IMR-90 (cell line): ENCODE data around the gene TIFAB. TPM values are rescaled to one million over a fixed set of nuclear protein-coding genes. Genes with fewer than 3 reads are reported as not detected.

Experiments used
- ATAC-seq: fragments of 200-7000 bp; cut with Tn5 transposase; 2 replicates; pipeline ENCODE4 v1.9.1; 2020; ENCODE audit warnings: low read depth, mild to moderate bottlenecking, moderate library complexity
- BruUV-seq: library from RNA; stranded (reverse); fragments of 400-500 nt; replicated peaks from 2 replicates; lab custom pipeline; 2021; lab: Mats Ljungman, UMichigan
- CTCF ChIA-PET: fragments of 300-600 bp; formaldehyde crosslinking; extraction: SDS; loops from one replicate; lab custom pipeline; 2021; ENCODE audit warnings: antibody characterized with exemption; lab: Yijun Ruan, JAX
- POLR2A ChIA-PET: fragments of 300-600 bp; sonication (Branson Sonifier 250); formaldehyde crosslinking; loops from one replicate; lab custom pipeline; 2022; ENCODE audit warnings: antibody characterized with exemption; ENCODE audit not compliant: unreplicated experiment; lab: Charles Lee
- DNase-seq: peaks from one replicate; pipeline ENCODE4 v3.0.0; 2013
- H2AFZ ChIP-seq: replicated peaks from 2 replicates; pipeline ENCODE3; 2013; ENCODE audit warnings: low read length, mild to moderate bottlenecking; ENCODE audit not compliant: poor library complexity
- H2AK5ac ChIP-seq: 2 replicates; pipeline ENCODE4 v1.6.1; 2013; ENCODE audit warnings: low read depth, low read length, inconsistent platforms
- H2AK9ac ChIP-seq: replicated peaks from 2 replicates; pipeline ENCODE3; 2013; ENCODE audit warnings: mild to moderate bottlenecking, low read depth, low read length, moderate library complexity; ENCODE audit not compliant: poor library complexity
- H2BK120ac ChIP-seq: 2 replicates; pipeline ENCODE4 v1.6.1; 2013; ENCODE audit warnings: low read depth, low read length, inconsistent platforms
- H2BK15ac ChIP-seq: 3 replicates; pipeline ENCODE4 v1.6.1; 2013; ENCODE audit warnings: low read depth, low read length, inconsistent platforms
- H2BK20ac ChIP-seq: 2 replicates; pipeline ENCODE4 v1.6.1; 2013; ENCODE audit warnings: low read depth, mild to moderate bottlenecking, inconsistent platforms, low read length, moderate library complexity
- H2BK5ac ChIP-seq: 2 replicates; pipeline ENCODE4 v1.6.1; 2013; ENCODE audit warnings: mild to moderate bottlenecking, low read depth, low read length, inconsistent platforms; ENCODE audit not compliant: poor library complexity, severe bottlenecking
- H3K14ac ChIP-seq: replicated peaks from 2 replicates; pipeline ENCODE4 v1.6.1; 2013; ENCODE audit warnings: low read depth, low read length, inconsistent platforms
- H3K18ac ChIP-seq: 2 replicates; pipeline ENCODE4 v1.6.1; 2013; ENCODE audit warnings: low read depth, low read length, control low read depth
- H3K23ac ChIP-seq: 2 replicates; pipeline ENCODE4 v1.6.1; 2013; ENCODE audit warnings: low read depth, low read length, inconsistent platforms
- H3K27ac ChIP-seq: 2 replicates; pipeline ENCODE4 v1.5.1; 2013; ENCODE audit warnings: mild to moderate bottlenecking, control low read depth, low read length; ENCODE audit not compliant: insufficient read depth
- H3K27me3 ChIP-seq: 2 replicates; pipeline ENCODE4 v1.6.1; 2013; ENCODE audit warnings: low read length; ENCODE audit not compliant: control insufficient read depth, insufficient read depth
- H3K36me3 ChIP-seq: 2 replicates; pipeline ENCODE4 v1.6.1; 2013; ENCODE audit warnings: low read length, mixed read lengths; ENCODE audit not compliant: control insufficient read depth, insufficient read depth
- H3K4ac ChIP-seq: 2 replicates; pipeline ENCODE4 v1.6.1; 2013; ENCODE audit warnings: low read depth, low read length, inconsistent platforms
- H3K4me1 ChIP-seq: 2 replicates; pipeline ENCODE4 v1.6.1; 2013; ENCODE audit warnings: low read length, mixed read lengths; ENCODE audit not compliant: control insufficient read depth, insufficient read depth
- H3K4me2 ChIP-seq: 2 replicates; pipeline ENCODE4 v1.6.1; 2013; ENCODE audit warnings: low read depth, mild to moderate bottlenecking, control low read depth, low read length, moderate library complexity
- H3K4me3 ChIP-seq: 2 replicates; pipeline ENCODE4 v1.5.1; 2013; ENCODE audit warnings: low read depth, mild to moderate bottlenecking, control low read depth, low read length, moderate library complexity; ENCODE audit not compliant: insufficient read depth
- H3K56ac ChIP-seq: 2 replicates; pipeline ENCODE4 v1.6.1; 2013; ENCODE audit warnings: low read length, inconsistent platforms; ENCODE audit not compliant: insufficient read depth; ENCODE audit errors: extremely low read depth
- H3K79me1 ChIP-seq, 2 experiments: 2 replicates each; pipeline ENCODE4 v1.6.1; 2013; ENCODE audit warnings: low read length in 2 of 2, inconsistent platforms in 1 of 2, low read depth in 1 of 2
- H3K9ac ChIP-seq: 2 replicates; pipeline ENCODE4 v1.6.1; 2013; ENCODE audit warnings: low read depth, low read length, control low read depth
- H3K9me1 ChIP-seq: 2 replicates; pipeline ENCODE4 v1.6.1; 2013; ENCODE audit warnings: low read length, inconsistent platforms; ENCODE audit not compliant: insufficient read depth
- H3K9me3 ChIP-seq: 2 replicates; pipeline ENCODE4 v1.6.1; 2013; ENCODE audit warnings: low read length; ENCODE audit not compliant: control insufficient read depth, insufficient read depth
- H4K20me1 ChIP-seq: 2 replicates; pipeline ENCODE4 v1.6.1; 2013; ENCODE audit warnings: low read length, inconsistent platforms; ENCODE audit not compliant: insufficient read depth
- H4K5ac ChIP-seq: 2 replicates; pipeline ENCODE4 v1.6.1; 2013; ENCODE audit warnings: mild to moderate bottlenecking, low read depth, low read length, control low read depth
- H4K8ac ChIP-seq, 2 experiments: 2 replicates each; pipeline ENCODE4 v1.6.1; 2013; ENCODE audit warnings: low read depth in 2 of 2, low read length in 2 of 2, control low read depth in 1 of 2, inconsistent platforms in 1 of 2
- H4K91ac ChIP-seq: 2 replicates; pipeline ENCODE4 v1.6.1; 2013; ENCODE audit warnings: low read depth, low read length, inconsistent platforms; ENCODE audit not compliant: insufficient read depth
- CEBPB ChIP-seq: IDR thresholded peaks from 2 replicates; pipeline ENCODE4 v1.6.1; 2012; ENCODE audit warnings: low read depth, low read length, improper control_type of control experiment
- CHD1 ChIP-seq: IDR thresholded peaks from 2 replicates; pipeline ENCODE4 v1.6.1; 2012; ENCODE audit warnings: low read depth, low read length, improper control_type of control experiment
- MAZ ChIP-seq: IDR thresholded peaks from 2 replicates; pipeline ENCODE4 v1.6.1; 2012; ENCODE audit warnings: low read depth, mild to moderate bottlenecking, low read length, improper control_type of control experiment, moderate library complexity, borderline replicate concordance
- MXI1 ChIP-seq: IDR thresholded peaks from 2 replicates; pipeline ENCODE4 v1.6.1; 2012; ENCODE audit warnings: low read depth, mild to moderate bottlenecking, low read length, moderate library complexity, borderline replicate concordance
- NFE2L2 ChIP-seq: fragments of 150-350 bp; IDR thresholded peaks from 2 replicates; pipeline ENCODE4 v1.6.1; 2016; ENCODE audit warnings: low read depth, mild to moderate bottlenecking, low read length
- WGBS, 2 experiments: methylation state at CpG; one replicate each; pipeline versions ENCODE4 v1.1.5 to v1.1.7; 2013; ENCODE audit warnings: missing lambda C conversion rate in 2 of 2; ENCODE audit not compliant: insufficient read length in 1 of 2; ENCODE audit errors: extremely low coverage in 2 of 2; 5-methylcytosine and 5-hydroxymethylcytosine counted together
- dilution Hi-C: fragments of 300-500 bp; cut with HindIII; formaldehyde crosslinking; loops from one replicate; pipeline ENCODE4 v1.14.3; 2018; ENCODE audit warnings: low sequenced_read_pairs; ENCODE audit not compliant: unreplicated experiment
- in situ Hi-C: fragments of 300-500 bp; cut with MboI; formaldehyde crosslinking; loops from 3 replicates; pipeline ENCODE4 v1.14.3; 2019; ENCODE audit warnings: low sequenced_read_pairs, inconsistent platforms, mixed read lengths
- intact Hi-C: fragments of 100-400 bp; cut with micrococcal nuclease; formaldehyde crosslinking; loops from 2 replicates; pipeline ENCODE4 v1.10.0; 2022
- polyA plus RNA-seq, 3 experiments: library from polyadenylated mRNA; depleted of rRNA; stranded (reverse); fragments of >200 nt; gene quantifications; 2 replicates each; pipeline ENCODE4 v1.2.3, GENCODE V29; 2012; ENCODE audit warnings: low replicate concordance in 1 of 3
- total RNA-seq: library from RNA; depleted of rRNA; stranded (reverse); fragments of >200 nt; gene quantifications from 2 replicates; pipeline ENCODE4 v1.2.3, GENCODE V29; 2012
- TF ChIP-seq, protein P1 (sequence below): fragments of 150-350 bp; IDR thresholded peaks from 2 replicates; pipeline ENCODE4 v1.6.1; 2016; ENCODE audit warnings: low read depth, mild to moderate bottlenecking, low read length, moderate library complexity, borderline replicate concordance

TIFAB gene
- total and polyA plus RNA-seq, 2 of the 4 experiments (the other 2 are of a cell fraction), result not detected

DNA sequence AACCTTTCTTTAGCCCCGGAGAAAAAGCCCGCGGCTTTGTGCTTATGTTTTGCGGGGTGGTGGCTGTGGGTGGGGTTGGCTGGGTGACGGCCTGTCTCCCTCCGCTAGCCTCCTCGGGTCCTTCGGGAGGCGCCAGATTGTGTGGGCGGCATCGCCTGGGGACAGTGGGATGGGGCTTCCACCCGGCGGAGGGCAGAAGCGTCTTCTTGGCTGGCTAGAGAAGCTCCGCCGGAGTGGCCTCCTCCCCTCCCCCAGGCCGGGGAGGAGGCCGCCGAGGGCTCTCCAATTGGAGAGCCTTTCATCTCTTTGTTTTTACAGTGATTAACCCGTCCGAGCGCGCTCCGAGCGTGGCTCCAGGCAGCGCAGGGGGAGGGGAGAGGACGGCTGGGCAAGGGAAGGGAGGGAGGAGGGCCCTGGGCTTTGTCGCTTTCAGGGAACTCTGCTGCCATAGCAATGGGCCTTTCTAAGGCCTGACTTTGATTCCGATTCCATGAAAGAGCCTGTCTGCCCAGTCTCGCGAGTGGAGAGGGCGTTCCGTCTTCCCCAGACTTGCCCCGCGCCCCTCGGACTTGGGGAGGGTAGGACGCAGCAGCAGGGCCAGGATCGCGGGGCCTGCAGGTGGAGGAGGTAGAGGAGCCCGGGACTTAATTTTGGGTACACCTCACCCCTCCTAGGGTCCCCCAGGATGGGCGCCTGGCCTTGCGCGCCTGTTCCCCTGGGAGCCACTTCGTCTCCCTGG, 36.7 kb upstream of the TIFAB start:
- peaks cover 10% of the 10 kb centered on the region for H3K4me1 ChIP-seq
- H2BK15ac ChIP-seq, result no peak overlapping the region
- H2AK5ac ChIP-seq, result no peak overlapping the region
- no peak overlapping the region for H2AK9ac ChIP-seq
- peak overlapping the region; percentile 54; the same call in 1 of the 2 replicates for H4K91ac ChIP-seq
- no peaks in the 10 kb centered on the region for H3K9me1 ChIP-seq
- no peak overlapping the region for H2BK5ac ChIP-seq
- no peak overlapping the region for H3K23ac ChIP-seq
- 0 out of 2 replicates have a peak overlapping the region, but pooled peaks have one; percentile 34 for H3K27ac ChIP-seq
- peak overlapping the region; percentile 59 for H3K9ac ChIP-seq
- POLR2A ChIA-PET, result no interaction called here
- no peaks in the 10 kb centered on the region for H3K36me3 ChIP-seq
- intact Hi-C loops (no loop called here), dilution Hi-C loops (no loop called here), in situ Hi-C loops (no loop called here)
- ATAC-seq (peak; percentile 95), DNase-seq (peak; percentile 73)
- no peaks in the 10 kb centered on the region for H3K9me3 ChIP-seq
- TF ChIP-seq, protein P1, sequence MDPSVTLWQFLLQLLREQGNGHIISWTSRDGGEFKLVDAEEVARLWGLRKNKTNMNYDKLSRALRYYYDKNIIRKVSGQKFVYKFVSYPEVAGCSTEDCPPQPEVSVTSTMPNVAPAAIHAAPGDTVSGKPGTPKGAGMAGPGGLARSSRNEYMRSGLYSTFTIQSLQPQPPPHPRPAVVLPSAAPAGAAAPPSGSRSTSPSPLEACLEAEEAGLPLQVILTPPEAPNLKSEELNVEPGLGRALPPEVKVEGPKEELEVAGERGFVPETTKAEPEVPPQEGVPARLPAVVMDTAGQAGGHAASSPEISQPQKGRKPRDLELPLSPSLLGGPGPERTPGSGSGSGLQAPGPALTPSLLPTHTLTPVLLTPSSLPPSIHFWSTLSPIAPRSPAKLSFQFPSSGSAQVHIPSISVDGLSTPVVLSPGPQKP, result no peak
- TF ChIP-seq MAZ, result peak; percentile 68; the same call in 1 of the 2 replicates
- TF ChIP-seq MXI1, result no peak
- no peak for TF ChIP-seq NFE2L2
- TF ChIP-seq CHD1, result no peak
- no peak for TF ChIP-seq CEBPB
- peak overlapping the region; percentile 68; the same call in 1 of the 2 replicates for H2BK120ac ChIP-seq
- H3K4ac ChIP-seq, result no peak overlapping the region
- WGBS, 2 experiments, result 2% methylated on average over 12 of the region's 44 CpGs; no CpG with 5 or more reads in 1 of the 2 experiments
- CTCF ChIA-PET, result interaction anchor here (1.0 kb wide), 2 partner anchors 23 to 32 kb away, joined by 3 read pairs; no protein-coding TSS in a partner anchor
- H3K56ac ChIP-seq, result no peak overlapping the region
- H2AFZ ChIP-seq, result peak overlapping the region; percentile 93
- peak overlapping the region; percentile 51 for H3K4me3 ChIP-seq
- H3K79me1 ChIP-seq, result no peaks in the 10 kb centered on the region
- H3K4me2 ChIP-seq, result peak overlapping the region; percentile 86
- BruUV-seq, result no TSS peak
- H4K8ac ChIP-seq, result peak overlapping the region; percentile 45 to 73; a peak in 2 of 4 replicates
- H3K27me3 ChIP-seq, result peaks cover 58% of the 10 kb centered on the region
- no peak overlapping the region for H3K14ac ChIP-seq
- H4K20me1 ChIP-seq, result no peaks in the 10 kb centered on the region
- H4K5ac ChIP-seq, result peak overlapping the region; percentile 55; the same call in 1 of the 2 replicates
- no peak overlapping the region for H2BK20ac ChIP-seq
- H3K18ac ChIP-seq, result peak overlapping the region; percentile 2; the same call in 1 of the 2 replicates
